T47D (cell line): ENCODE measurements around the gene SFXN2.
"Not testable (repeated sequence)": the region's sequence is repeated elsewhere in the genome, so short reads cannot be mapped to it uniquely, and the experiment has no call there.

Source experiments
- DNase-seq, 2 experiments: peaks; one replicate each; pipeline versions ENCODE4 v3.0.0 to v3.0.0-alpha.2; 2011 to 2012; ENCODE audit warnings: low read depth in 1 of 2, low spot score in 1 of 2
- JUND ChIP-seq: IDR thresholded peaks from 2 replicates; pipeline ENCODE4 v1.6.1; 2012; ENCODE audit warnings: low read depth
- in situ Hi-C: cut with HindIII; loops from 2 replicates; pipeline ENCODE4 v1.10.0; 2016; ENCODE audit warnings: low sequenced_read_pairs, low pct_unique_long_range_greater_than_20kb

Gene SFXN2

DNA sequence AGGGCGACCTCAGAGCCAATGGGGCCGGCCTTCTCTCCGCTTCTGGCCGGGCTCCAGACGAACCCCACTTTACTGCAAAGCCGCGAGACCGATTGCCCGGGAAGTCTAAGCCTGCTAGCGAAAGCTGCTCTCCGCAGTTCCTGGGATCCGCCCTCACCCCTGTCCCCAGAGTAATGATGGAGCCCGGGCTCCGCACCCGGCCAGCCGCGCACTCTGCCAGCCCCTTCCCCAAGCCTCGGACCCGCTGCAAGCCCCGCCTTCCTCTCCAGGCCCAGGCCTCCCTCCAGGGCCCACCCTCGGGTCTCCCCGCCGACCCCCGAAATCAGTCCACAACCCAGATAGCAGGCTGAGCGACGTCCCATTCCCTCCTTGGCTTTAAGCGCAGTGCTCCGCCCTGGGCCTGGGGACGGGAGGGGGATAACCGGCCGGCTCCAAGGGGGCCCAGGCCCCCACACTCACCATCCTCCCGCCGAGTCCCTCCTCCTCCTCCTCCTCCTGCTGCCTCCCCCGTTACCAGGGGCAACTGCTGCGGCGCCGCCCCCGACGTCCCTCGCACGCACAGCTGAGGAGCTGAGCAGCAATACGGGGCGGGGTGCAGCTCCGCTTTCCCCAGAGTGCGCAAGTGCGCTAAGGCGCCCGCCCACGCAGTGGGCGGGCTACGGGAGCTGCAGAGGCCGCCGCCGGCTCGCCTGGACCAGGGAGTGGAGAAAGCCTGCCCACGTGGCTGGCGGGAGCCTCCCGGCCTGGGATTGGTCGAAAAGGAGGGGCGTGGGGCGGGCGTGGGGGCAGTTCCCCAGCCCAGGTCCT is 419 bp upstream of the SFXN2 start, which contains the start of gene ARL3:
Gene ARL3, minus strand, starts transcription at position 584 of the 807 bp plus-strand sequence. Its CDS starts 122 bp downstream, at position 462.
- no peak for TF ChIP-seq JUND
- peak; percentile 99 to 100 for DNase-seq
- in situ Hi-C loops: no loop called here

DNA sequence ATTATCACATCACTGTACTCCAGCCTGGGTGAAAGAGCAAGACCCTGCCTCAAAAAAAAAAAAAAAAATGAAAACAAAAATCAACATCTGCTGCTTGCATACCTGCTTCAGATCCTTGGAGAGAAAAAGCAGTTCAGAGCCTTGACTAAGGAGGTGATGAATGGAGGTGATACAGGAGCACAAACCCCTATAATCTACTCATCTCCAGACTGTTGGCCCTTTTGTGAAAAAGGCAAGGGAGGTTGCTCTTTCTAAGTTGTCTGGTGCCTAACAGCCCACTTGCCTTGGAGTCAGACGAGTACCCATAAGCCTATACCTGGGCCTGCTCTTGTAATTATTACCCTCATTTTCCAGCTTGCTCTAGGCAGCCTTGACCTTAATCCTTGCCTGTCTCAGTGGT is 1.4 kb downstream of the SFXN2 start:
- no peak for DNase-seq
- no peak for TF ChIP-seq JUND
- in situ Hi-C loops: no loop called here

DNA sequence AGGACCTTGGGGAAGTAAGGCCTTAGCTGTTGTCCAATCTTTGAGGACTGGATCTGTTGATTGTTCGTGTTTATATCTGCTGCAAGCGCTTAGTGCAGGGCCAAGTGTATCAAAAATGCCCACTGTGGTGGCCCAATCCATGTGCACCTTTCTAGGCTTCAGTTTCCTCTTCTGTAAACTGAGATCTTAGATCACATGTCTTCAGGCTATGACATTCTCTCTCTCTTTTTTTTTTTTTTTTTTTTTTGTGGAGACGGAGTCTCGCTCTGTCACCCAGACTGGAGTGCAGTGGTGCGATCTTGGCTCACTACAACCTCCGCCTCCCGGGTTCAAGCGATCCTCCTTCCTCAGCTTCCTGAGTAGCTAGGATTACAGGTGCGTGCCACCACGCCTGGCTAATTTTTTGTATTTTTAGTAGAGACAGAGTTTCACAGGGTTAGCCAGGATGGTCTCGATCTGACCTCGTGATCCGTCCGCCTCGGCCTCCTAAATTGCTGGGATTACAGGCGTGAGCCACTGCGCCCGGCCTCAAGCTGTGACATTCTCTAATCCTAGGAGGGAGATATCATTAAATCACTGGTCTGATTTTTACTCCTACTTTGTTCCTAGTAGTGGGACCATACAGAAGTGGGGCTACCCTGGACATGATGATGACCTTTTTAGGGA is 2.6 kb downstream of the SFXN2 start:
- in situ Hi-C loops, DNase-seq: not testable (repeated sequence)

DNA sequence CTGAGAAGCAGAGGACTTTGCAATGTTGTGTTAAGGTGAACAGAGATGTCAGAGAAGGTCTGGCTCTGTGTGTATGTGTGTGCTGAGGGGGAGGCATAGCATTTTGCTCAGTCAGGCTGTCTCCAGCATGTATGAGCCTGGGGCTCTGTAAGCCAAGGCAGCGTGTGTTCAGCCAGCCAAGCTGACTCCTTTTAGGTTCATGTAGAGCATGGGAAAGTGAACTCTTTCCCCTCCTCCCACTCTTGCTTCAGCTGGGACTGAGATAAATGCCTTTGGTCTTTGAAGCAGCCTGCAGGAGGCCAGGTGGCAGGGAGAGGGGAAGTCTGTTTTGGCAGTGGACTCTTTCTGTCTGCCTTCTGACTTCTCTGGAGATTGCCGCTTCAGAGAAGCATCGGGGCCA is 3.8 kb downstream of the SFXN2 start:
- peak in 1 of 2 experiments; percentile 60 for DNase-seq
- in situ Hi-C loops: no loop called here
- no peak for TF ChIP-seq JUND

DNA sequence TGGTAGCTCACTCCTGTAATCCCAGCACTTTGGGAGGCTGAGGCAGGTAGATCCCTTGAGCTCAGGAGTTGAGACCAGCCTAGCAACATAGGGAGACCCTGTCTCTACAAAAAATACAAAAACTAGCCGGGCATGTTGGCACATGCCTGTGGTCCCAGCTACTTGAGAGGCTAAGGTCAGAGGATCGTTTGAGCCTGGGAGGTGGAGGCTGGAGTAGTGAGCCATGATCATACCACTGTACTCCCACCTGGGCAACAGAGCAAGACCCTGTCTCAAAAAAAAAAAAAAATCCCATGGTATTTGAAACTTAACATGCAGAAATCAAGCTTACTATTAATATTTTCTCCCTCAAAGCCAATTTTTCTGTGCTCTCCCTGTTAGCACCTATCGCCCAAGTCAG is 5.9 kb downstream of the SFXN2 start:
- no peak for TF ChIP-seq JUND
- no peak for DNase-seq
- in situ Hi-C loops: no loop called here

DNA sequence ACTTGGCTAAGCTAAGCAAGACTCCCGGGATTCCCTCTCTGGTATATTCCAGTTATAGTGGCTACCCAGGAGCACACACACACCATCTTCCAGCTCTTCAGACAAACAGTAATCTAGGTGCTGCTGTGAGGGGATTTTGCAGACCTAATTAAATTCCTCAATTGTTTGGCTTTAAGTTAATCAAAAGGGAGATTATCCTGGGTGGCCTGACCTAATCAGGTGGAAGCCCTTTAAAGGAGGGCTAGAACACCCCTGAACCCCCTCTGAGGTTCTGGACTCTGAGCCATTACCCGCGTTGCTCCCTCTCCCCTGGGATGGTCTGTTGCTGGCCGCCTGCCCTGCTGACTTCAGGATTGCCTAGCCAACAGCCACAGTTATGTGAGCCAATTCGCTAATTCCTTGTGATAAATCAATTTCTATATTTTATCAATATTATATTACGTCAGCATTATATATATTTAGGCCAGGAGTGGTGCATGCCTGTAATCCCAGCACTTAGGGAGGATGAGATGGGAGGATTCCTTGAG is 6.4 kb downstream of the SFXN2 start:
- in situ Hi-C loops: no loop called here
- TF ChIP-seq JUND: no peak
- DNase-seq: no peak

DNA sequence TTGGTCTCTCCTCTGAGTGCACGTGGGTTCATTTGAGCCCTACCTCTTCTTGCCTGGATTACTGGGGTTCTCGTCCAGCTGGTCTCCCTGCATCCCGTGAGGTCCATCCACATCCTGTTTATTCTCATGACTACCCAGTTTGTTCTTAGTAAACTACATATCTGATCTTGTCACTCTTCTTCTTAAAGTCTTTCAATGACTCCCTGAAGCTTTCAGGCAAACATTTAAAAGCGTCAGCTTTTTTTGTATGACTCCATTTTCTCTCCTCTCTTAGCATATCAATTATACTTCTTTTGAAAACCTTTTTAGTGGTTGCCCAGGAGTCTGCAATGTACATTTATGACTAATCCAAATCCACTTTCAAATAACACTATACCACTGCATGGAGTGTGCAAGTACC is 7.5 kb downstream of the SFXN2 start:
- peak in 1 of 2 experiments; percentile 70 for DNase-seq
- in situ Hi-C loops: no loop called here
- no peak for TF ChIP-seq JUND

DNA sequence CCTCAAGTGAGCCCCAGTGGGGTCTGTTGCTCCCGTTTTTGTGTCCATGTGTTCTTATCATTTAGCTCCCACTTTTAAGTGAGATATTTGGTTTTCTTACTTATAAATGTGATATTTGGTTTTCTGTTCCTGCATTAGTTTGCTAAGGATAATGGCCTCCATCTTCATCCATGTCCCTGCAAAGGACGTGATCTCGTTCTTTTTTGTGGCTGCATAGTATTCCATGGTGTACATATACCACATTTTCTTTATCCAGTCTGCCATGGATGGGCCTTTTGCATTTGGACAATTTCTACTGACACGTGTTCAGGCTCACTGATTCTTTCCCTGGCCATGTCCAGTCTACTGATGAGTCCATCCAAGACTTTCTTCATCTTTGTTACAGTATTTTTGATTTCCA is 9.6 kb downstream of the SFXN2 start:
- DNase-seq: no peak
- in situ Hi-C loops: no loop called here
- no peak for TF ChIP-seq JUND

DNA sequence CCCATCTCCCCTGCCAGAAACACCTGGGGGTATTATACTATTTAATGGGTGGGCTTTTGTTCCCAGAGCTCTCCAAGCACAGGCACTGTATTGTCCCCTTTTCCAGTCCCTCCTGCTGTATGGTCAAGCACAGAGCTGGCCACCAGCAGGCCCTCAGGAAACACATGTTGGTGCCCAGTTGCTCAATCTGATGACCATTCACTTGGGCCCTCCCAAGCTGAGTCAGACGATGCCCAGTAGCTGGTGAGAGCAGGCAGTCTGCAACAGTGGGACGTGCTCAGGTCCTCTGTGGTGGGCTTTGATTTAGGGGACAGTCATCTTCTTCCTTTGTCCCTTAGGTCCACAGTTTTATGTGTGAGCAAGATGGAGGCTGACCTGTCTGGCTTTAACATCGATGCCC is 11.8 kb downstream of the SFXN2 start:
- DNase-seq: no peak
- TF ChIP-seq JUND: no peak
- in situ Hi-C loops: no loop called here

DNA sequence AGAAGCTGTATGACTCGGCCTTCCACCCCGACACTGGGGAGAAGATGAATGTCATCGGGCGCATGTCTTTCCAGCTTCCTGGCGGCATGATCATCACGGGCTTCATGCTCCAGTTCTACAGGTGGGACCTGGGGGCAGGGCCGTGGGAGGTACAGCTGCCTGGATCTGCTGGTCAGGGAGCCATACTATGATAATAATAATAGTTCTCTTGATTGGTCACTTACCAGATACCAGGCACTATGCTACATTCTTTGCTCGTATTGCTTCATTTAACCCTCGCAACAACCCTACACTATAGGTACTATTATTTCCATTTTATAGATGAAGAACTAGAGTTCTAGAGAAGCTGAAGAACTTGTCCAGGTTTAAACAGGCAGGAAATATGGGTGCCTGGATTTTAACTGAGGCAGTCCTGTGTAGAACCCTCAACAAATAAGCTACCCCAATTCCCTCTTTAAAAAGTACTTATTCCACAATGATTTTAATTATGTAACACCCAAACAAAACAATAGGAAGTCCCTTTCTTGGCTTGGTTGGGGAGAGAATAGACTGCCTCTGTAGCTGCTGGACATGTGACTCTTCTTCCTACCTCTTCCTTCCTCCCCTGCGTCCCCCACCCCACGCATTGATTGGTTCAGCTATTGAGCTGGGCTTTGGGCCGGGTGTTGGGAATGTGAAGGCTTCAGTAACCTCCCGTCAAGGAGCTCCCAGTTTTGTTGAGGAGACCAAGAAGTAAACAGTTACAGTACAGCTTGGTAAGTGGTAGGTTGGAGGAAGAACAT is 12.8 kb downstream of the SFXN2 start:
- in situ Hi-C loops: no loop called here
- TF ChIP-seq JUND: no peak
- DNase-seq: no peak

DNA sequence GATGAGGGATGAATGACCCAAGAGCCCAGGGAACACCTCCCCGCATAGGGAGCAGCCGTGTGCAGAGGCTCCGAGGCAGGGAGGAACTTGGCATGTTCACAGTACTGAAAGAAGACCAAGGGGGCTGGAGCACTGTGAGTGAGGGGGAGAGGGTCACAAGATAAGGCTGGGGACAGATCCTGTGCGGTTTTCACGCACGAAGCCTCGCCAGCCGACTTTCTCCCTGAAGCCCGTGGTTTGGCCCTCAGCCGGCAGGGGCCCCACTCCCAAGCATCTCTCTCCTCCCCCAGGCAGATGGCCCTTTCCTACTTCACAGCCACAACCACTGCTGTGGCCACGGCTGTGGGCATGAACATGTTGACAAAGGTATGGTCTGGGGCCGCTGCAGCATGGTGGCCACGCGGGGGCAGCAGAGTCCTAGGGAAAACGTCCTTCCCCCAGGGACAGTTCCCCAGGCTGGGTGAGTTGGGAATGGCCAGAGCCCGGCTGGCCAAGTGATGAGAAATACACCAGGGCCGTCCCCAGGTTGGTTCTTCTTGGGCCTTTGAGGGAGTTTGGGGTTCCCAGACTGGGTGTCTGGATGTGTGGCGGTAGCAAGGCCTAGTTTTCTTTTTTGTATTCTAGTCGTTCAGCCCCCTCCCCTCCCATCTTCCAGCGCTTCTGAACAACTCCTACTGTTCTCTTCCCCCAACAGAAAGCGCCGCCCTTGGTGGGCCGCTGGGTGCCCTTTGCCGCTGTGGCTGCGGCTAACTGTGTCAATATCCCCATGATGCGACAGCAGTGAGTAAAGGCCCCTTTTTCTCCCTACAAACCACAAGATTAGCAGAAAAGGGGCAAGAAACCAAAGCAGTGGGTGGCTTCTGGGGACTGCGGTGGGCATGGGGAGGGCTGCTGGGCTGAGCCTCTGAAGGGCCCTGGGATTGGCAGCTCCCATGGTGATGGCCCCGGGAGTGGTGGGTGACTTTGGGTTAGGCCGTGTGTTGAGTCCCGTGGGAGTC is 14.9 kb downstream of the SFXN2 start:
- in situ Hi-C loops: no loop called here
- peak; percentile 75 to 88 for DNase-seq

More for the DNA sequence above, 14.9 kb downstream of the SFXN2 start:
- no peak for TF ChIP-seq JUND
